Omental fat pad (tissue), 4 donors: ENCODE measurements around the gene KHNYN. TPM values are rescaled to one million over a fixed set of nuclear protein-coding genes. Genes with fewer than 3 reads are reported as not detected.

Experiments
- ATAC-seq: fragments of 150-250 bp; one replicate; pipeline ENCODE4 v1.9.1; 2016; ENCODE audit warnings: mild to moderate bottlenecking, moderate library complexity; ENCODE audit not compliant: low FRiP score
- DNase-seq: peaks from one replicate; pipeline ENCODE4 v3.0.0-alpha.2; 2019; ENCODE audit warnings: low spot score
- CTCF ChIP-seq, 3 donors: fragments of 450-650 bp; IDR thresholded peaks; one replicate each; pipeline ENCODE4 v1.5.1; 2016 to 2017; ENCODE audit warnings: antibody characterized with exemption in 3 of 3, mild to moderate bottlenecking in 3 of 3, moderate library complexity in 2 of 3
- total RNA-seq, 4 donors: library from RNA; depleted of rRNA; stranded (reverse); fragments of >200 nt; gene quantifications; one replicate each; pipeline ENCODE4 v1.1.0, GENCODE V29; 2016

Gene KHNYN
- total RNA-seq, 4 donors from 2014 or later: 32.1 to 77.1 (median 43.5) TPM

GRCh38 chr14:24426912-24427536 is 2.7 kb upstream of the KHNYN start:
- no peak for DNase-seq

DNA sequence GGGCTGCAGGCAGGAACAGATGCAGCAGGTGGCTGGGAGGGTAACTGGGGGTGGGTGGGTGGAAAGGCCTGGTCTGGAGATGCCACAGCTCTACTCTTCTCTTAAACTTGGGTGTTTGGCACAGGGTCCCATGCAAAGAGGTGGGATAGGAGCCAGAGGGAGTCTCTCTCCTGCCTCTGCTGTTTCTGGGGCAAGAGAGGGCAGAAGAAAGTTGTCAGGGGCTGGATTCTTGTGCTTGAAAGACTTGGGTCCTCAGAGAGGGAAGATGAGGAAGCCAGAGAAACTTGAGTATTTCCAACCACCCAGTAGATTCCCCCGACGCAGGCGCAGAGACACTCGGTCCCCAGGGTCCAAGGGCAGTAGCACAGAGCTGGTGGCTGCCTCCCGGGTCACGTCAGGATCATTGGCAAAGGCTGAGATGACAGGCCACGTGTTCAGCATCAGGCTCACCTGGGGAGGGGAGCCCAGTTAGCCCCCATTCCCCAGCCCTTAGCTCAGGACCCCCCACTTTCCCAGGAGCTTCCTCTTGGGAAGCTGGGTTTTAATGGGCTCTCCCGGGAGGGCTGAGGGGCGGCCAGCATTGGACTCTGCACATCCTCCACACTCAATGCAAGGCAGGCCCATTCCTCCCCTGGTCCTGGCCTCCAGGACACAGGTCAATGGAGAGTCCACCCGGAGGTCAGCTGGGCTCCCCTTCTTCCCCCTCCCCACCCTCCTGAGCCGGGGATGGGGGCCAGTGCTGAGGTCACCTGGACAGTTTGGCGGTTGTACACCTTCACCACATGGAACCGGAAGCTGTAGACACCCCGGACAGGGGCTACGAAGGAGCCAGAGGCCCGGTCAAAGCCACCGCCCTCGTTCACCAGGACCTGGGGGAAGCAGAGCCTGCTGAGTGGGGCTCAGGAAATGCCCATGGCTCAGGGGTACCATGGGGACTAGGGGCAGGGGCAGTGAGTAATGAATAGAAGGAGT is 1.9 kb upstream of the KHNYN start:
- ATAC-seq (no peak), DNase-seq (no peak)
- no peak for TF ChIP-seq CTCF (IDR thresholded peaks at IDR 0.05)

More at GRCh38 chr14:24426912-24427536, 2.7 kb upstream of the KHNYN start:
- TF ChIP-seq CTCF (IDR thresholded peaks at IDR 0.05): no peak
- no peak for ATAC-seq

DNA sequence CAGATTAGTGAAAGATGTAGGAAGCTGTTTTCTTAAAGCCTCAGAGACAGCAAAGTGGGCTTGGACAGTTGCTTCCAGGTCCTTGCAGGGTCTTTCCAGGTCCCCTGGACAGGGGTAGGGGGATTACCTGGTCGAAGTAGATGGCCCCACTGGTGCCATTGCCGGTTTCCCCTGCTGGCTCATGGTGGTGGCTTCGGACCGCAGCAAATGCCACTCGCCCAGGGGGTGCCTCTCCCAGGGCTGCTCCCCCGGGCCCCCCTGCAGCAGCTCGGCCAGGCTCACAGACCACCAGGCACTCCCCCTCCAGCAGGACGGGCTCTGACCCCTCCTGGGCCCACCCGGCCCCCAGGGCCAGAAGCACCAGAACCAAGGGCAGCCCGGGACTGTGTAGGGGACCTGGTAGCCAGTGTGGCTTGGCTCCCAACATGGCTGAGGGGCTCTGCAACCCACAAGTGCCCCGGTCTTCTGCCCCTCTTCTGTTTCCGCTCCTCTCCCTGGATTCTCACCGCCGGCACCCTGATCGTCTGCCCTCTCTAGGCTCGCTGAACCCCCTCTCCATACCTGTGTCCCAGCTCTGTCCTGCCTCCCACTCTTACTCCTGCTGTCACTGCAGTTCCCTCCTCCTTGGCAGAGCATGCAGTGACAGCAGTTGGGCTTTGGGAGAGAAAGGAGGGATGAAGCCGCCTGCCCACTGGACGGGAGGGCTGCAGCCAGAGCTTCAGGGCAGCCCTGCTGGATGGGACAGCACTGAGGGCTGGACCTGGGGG is 943 bp upstream of the KHNYN start:
- no peak for TF ChIP-seq CTCF (IDR thresholded peaks at IDR 0.05)
- ATAC-seq (no peak), DNase-seq (no peak)

DNA sequence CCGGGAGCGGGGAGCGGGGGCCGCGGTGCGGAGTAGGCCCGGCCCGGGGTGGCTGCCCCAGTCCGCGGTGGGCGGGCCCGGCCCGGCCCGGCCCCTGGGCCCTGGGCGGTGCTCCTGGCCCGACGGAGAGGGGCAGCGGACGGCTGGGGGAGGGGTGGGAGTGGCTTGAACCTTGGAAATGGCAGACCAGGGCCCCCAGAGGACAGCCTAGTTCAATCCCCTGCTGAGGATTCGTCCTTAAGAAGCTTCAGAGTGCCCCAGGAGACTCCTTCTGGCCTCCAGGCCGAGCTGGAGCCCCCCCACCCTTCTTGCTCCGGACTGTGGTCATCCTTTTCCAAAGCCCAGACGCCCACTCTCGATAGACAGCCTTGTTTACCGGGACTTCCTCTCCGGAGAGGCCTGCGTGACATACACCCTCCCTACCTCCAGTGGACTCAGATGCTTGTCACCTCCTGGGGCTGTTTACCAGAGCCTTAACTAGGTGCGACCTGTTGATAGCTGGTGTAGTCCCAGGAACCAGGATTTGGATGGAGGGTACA is 458 bp downstream of the KHNYN start:
- DNase-seq (no peak), ATAC-seq (peak; percentile 85)
- TF ChIP-seq CTCF (IDR thresholded peaks at IDR 0.05): no peak

GRCh38 chr14:24430682-24431568 is 1.2 kb downstream of the KHNYN start:
- no peak for TF ChIP-seq CTCF (IDR thresholded peaks at IDR 0.05)
- ATAC-seq (no peak), DNase-seq (no peak)
